SKM-1 treated with dmso at 0.1 percent for 144 hours (cell line): ENCODE data around the gene RABGAP1L.
A peak's percentile ranks its signal among the peaks of the same experiment; 100 is the strongest.

Experiments used
- DNase-seq: peaks from one replicate; lab custom pipeline; 2025; ENCODE audit not compliant: unreplicated experiment; lab: John Stamatoyannopoulos, UW

The RABGAP1L gene

DNA sequence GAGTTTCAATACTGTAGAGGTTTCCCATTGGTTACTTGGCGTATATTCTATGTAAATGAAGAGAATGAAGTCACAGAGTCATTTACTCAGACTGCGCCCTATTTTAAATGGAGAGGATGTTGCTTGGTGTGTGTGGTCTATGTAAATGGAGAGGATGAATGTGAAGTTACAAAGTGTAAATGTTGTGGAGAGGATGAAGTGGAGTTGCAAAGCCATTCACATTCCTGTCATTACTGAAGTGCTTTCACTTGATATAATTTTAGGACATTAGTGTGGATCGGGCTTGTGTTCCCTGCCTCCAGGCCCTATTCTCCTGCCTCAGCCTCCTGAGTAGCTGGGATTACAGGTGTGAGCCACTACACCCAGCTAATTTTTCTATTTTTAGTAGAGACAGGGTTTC is 741.0 kb downstream of the RABGAP1L start:
- DNase-seq = no peak

GRCh38 chr1:174902531-174903099 is 743.3 kb downstream of the RABGAP1L start:
- no peak for DNase-seq

DNA sequence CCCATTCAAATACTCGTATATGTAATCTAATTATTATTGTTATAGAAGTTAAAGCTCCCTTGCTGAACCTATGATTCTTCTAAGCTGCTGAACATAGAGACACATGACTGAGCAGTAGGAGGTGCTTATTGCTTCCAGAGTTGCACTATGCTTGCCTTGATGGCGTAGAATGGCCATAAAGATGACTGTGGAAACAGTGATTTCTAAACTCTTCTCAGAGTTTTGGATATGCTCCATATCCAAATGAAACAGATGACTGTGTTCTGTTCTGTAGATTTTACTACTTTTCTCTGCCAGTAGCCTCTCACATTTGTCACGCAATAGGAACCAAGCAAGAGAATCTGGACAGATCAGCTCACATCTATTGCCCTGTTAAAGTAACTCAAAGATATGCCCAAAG is 752.3 kb downstream of the RABGAP1L start:
- DNase-seq = no peak

- no peak for DNase-seq
Observed at GRCh38 chr1:174912264-174912663, 752.9 kb downstream of the RABGAP1L start.

DNA sequence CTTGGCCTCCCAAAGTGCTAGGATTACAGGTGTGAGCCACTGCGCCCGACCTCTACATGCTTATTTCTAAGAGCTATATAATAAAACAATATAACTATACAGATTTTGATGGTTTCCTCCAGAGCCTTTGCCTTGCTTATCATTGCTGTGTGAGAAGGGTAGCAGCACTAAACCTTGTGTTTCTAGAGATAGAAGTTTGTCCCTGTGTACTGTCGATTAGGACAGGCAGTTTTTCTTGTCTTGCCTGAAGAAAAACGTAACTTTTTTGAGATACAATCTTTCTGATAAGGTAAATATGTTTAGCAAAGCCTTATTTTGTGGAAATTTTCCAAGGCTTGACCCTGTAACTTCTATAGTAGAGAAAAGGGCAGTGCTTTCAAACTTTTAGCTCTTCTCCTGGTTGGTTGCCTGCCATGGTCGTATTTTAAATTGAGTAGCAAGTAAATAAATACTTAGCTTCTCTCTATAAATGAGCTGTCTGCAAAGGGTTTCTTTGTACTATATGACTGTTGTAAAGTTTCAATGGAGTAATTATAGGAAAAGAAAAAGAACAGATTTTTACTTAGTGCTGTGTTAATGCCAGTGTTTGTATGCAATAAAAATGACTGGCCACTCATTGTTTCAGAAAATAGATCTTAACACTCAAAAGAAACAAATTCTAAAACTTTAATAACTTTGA is 754.0 kb downstream of the RABGAP1L start:
- no peak for DNase-seq

- no peak for DNase-seq
Observed at GRCh38 chr1:174914991-174915390, 755.7 kb downstream of the RABGAP1L start.

GRCh38 chr1:174916846-174917245 is 757.5 kb downstream of the RABGAP1L start:
- no peak for DNase-seq

DNA sequence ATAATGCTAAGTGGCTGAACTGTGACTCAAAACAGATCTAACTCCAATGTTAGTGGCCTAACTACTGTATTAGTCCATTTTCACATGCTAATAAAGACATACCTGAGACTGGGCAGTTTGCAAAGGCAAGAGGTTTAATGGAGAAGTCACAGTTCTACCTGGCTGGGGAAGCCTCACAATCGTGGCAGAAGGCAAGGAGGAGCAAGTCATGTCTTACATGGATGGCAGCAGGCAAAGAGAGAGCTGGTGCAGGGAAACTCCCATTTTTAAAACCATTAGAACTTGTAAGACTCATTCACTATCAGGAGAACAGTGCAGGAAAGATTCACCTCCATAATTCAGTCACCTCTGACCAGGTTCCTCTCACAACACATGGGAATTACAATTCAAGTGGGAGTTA is 760.8 kb downstream of the RABGAP1L start:
- DNase-seq = no peak

GRCh38 chr1:174922121-174922520 is 762.8 kb downstream of the RABGAP1L start:
- DNase-seq = no peak

DNA sequence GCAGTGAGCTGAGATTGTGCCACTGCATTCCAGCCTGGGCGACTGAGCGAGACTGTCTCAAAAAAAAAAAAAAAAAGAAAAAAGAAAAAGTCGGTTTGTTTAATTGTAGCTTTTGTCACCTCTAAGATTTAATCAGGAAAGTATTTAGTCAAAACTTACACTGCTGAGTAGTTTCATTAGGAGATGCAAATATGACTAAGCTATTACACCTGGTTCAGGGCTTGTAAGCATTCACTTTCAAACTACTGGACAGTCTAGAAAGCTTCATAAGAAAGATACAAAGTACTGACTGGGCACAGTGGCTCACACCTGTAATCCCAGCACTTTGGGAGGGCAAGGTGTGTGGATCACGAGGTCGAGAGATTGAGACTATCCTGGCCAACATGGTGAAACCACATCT is 764.5 kb downstream of the RABGAP1L start:
- no peak for DNase-seq

DNA sequence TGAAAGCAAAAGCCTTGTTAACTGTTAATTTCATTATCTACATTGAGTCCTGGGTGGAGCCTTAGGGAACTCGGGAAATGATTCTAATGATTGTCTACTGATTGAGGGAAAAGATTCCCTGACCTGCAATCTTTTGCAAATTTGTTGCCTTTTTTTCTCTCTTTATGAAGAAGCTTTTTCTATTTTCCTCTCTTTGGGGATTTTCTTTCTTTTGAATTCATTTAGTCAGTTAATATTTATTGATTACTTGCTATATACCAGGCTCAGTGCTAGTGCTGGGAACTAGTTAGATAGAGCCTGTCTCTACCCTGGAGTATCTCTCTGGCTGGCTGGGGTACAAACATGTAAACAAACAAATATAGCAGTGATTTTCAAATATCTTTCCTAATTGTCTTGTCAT is 769.2 kb downstream of the RABGAP1L start:
- DNase-seq = no peak

- no peak for DNase-seq
Observed at GRCh38 chr1:174931214-174931613, 771.9 kb downstream of the RABGAP1L start.

DNA sequence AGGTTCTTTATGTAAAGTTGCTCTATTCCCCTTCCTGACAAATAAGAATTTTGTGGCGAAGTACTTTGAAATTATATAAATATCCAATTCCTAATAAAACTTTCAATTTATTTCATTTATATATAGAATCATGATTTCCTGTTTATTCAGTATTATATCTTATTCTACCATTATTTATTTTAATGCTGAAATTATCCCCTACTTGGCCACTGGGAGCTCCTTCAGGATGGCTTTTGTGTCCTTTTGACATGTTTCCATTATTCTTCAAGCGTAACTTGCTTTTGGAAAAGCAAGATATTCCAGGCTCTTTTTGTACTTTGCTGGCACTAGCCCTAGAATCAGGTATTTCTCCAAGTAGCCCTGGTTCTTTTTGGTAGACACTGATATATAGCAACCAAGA is 773.3 kb downstream of the RABGAP1L start:
- DNase-seq = no peak

DNA sequence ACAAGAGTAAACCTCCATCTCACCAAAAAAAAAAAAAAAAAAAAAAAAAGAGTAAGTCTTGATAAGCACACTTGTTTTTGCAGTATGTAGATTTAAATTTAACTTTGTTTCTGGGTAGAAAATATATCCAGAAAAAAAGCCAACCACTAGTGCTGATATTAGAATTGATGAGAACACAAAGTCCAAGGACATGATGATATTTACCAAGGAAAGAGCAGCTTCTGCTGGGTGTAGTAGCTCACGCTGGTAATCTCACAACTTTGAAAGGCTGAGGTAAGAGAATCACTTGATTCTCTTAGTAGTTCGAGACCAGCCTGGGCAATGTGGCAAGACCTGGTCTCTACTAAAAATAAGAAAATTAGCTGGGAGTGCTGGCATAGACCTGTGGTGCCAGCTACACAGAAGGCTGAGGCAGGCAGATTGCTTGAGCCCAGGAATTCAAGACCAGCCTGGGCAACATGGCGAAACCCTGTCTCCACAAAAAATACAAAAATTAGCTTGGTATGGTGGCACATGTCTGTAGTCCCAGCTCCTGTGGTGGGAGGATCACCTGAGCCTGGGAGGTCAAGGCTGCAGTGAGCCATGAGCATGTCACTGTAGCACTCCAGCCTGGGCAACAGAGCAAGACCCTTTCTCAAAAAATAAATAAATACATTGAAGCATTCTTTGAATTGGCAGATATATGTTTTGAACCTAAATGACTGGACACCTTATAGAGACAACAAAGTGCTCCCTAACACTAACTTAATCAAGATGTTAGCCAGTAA is 776.8 kb downstream of the RABGAP1L start:
- no peak for DNase-seq

DNA sequence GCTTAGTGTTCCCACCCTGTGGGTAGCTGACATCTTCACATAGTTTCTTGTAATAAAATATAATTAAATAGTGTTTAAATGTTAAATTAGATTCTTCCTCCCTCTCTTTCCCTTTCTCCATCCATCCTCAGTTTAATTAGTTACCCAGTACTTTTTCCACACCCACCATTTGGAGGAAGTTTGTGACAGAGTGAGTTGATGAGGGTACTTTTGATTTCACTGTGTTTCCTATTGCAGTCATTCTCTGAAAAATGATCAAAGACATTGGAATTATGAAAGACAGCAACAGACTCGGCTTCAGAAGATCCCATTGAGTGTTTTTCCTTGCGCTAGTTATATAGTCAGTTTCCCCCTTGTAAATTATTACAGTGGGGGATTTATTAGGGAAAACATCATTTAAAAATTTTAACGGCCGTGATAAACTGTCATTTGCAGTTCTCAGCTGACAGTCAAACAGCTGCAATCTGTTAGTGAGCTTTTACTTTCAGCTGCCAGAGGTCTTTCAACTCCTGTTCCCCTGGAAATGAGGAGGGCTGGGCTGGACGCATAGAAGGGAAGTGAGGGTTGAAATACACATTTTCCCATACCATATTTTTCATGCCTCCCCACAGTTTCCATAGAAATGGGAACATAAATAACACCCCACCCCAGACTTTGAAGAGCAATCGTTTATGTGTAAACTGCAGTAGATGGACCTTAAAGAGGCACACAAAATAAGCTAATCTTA is 779.1 kb downstream of the RABGAP1L start:
- peak; percentile 38 for DNase-seq

DNA sequence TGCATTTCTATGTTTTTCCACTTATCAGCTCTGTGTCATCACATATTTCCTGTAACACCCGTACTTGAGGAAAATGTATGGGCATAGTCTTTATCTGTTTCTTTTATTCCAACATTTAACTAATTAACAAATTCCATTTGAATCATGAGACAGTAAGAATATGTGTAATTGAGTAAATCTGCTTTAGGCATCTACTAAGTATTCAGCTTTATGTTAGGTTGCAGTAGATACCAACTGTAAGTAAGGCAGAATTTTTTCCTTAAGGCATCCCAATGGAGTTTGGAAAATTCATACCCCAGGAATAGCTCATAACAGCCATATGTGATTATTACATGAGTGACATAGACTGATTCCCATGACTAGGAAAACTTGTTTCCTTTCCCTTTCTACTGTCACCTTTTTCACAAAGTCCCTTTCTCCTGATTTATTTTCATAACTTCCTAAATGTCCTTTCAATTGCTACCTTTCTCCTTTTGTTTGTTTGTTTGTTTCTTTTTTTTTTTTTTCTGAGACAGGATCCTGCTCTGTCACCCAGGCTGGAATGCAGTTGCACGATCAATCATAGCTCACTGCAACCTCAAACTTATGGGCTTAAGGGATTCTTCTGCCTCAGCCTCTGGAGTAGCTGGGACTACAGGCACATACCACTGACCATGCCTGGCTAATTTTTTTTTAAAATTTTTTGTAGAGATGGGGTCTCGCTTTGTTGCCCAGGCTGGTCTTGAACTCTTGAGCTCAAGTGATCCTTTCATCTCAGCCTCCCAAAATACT is 780.6 kb downstream of the RABGAP1L start:
- DNase-seq = no peak

GRCh38 chr1:174940646-174941175 is 781.4 kb downstream of the RABGAP1L start:
- no peak for DNase-seq

DNA sequence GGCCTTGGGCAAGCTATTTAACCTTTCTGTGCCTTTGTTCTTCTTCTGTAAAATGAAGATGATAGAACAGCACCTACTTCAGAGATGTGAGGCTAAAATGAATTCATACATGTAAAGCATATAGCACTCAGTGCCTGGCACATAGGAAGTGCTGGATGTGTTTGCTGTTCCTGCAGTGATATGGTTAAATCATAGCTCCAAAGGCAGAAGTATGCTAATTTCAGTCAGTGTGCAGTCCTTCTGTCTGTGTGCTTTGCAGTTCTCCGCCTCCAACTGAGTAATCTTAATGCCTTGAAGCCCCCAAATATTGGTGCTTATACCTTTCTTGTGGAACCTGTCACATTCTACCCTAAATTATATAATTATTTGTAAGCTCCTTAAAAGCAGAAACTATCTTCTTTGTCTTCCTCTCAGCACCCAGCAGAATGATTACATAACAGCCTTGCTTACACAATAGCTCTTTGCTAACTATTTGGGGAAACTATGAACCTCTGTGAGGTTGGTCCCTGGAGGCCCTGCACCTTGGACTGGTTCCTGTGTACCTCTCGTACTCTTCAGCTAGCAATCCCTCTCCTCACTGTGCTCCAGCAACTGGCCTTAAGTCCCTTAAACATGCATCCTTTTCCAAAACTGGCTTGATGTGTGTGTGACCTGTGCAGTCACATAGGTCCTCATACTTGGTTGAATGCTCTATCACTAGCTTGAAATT is 783.4 kb downstream of the RABGAP1L start:
- DNase-seq = peak; percentile 99

DNA sequence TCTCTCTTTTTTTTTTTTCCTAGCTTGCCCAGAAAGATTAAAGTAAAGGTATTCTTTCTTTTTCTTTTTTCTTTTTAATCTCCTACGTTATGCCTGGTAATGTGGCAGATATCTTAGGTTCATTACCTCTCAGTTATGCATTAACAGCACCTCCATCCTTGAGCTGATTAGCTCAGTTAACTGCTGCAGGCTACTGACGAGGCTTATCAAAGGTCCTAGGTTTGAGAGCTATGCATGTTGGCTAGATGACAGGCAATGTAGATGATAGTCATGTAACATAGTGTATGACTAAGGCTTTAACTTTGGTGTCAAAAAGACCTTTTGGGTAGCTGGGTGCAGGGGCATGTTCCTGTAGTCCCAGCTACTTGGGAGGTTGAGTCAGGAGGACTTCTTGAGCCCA is 786.7 kb downstream of the RABGAP1L start:
- DNase-seq = no peak

DNA sequence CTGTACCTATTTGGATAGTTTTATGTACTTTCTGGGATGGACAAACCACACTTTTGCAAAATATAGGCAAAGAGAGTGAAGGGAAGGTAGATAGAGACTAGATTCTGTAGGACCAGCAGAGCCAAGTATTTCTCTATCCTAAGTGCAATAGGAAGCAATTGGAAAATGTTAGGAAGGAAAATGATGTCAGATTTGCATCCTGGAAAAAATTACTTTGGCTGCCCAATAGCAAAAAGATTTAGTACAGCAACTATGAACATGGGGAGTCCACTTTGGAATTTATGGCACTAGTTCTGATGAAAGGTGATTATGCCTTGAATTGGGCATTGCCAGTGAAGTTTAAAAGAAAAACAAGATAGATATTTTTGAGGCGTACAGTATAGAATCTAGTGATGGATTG is 789.7 kb downstream of the RABGAP1L start:
- no peak for DNase-seq
